HG03064 (cell line): ENCODE results near the gene MTHFD2L.
"Not testable (repeated sequence)": the region's sequence is repeated elsewhere in the genome, so short reads cannot be mapped to it uniquely, and the experiment has no call there.

Experiments
- ATAC-seq: cut with Tn5 transposase; IDR thresholded peaks from one replicate; pipeline ENCODE4 v1.9.1; 2021; ENCODE audit warnings: low read depth; ENCODE audit not compliant: unreplicated experiment

Gene MTHFD2L

DNA sequence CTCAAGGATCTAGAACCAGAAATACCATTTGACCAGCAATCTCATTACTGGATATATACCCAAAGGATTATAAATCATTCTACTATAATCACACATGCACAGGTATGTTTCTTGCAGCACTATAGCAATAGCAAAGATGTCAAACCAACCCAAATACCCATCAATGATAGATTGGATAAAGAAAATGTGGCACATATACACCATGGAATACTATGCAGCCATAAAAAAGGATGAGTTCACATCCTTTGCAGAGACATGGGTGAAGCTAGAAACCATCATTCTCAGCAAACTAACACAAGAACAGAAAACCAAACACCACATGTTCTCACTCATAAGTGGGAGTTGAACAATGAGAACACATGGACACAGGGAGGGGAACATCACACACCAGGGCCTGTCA, 25.7 kb upstream of the MTHFD2L start:
- not testable (repeated sequence) for ATAC-seq

DNA sequence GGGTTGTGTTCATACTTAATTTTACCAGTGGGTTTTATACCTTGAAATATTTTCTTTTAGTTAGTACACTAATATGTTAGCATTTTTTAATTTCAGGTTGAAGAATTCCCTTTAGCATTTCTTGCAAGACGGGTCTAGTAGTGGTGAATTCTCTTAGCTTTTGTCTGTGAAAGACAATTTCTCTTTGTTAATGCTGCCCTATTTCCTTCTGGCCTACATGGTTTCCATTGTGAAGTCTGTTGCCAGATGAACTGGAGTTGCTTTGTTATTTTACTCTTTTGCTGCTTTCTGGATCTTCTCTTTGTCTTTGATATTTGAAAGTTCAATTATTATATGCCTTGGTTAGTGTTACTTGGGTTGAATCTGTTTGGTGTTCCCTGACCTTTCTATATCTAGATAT, 25.0 kb upstream of the MTHFD2L start:
- ATAC-seq, result no peak

DNA sequence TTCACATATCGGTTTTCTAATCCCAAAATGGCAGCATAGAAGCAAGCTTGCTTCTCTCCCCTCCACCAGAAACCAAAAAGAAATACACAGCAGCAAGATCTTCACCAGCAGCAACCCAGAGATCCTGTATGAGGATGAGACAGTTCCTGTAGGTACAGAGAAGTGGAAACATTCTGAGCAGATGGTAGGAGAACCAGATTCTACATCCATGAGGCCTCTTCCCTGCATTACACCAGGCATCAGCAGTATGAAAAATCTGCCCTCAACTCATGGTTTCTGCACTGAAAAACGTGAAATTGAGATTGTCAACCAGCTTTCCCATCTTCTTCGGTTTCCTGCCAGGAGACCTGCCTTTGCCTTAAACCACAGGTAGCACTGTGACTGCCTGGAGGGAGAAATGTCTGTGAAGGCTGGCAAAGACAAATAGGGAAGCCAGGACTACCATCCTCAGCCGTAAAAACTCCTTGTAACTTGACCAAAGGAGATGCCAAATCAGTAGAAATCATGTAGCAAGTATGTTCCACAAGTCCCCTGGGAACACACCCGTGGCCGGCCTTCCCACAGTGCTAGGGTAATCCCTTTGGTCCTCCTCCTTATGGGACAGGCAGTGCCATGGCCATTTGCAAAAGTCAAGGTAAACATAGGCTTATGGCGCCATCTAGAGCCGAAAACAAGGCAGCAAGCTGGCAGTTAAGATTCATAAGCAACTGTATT, 24.0 kb upstream of the MTHFD2L start:
- no peak for ATAC-seq

DNA sequence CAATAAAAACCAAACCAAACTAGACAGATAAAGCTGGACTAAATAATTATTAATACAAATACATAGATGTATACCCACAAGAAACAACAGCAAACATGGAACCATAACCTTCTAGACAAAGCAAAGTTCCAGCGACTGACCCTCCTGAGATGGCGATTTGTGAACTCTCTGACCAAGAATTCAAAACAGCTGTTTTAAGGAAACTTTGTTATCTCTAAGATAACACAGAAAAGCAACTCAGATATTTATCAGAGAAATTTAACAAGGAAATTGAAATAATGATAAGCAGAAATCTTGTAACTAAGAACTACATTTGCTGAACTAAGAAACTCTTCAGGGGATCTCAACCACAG, 23.4 kb upstream of the MTHFD2L start:
- no peak for ATAC-seq

DNA sequence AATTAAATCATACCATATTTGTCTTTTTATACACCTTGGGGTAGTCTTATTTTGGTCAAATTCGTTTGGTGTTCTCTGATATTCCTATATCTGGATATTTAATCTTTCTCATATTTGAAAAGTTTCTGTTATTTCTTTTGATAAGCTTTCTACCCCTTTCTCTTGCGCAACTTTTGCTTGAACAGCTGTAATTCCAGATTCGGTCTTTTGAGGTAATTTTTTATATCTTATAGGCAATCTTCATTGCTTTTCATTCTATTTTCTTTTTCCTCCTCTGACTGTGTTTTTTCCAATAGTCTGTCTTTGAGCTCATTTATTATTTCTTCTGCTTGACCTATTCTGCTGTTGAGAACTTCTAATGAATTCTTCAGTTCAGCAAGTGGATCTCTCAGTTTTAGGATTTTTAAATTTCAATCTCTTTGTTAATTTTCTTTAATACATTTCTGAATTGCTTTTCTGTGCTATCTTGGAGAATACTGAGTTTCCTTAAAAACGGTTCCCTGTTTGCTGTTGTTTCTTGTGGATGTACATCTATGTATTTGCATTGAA, 11.3 kb upstream of the MTHFD2L start:
- ATAC-seq, result no peak

DNA sequence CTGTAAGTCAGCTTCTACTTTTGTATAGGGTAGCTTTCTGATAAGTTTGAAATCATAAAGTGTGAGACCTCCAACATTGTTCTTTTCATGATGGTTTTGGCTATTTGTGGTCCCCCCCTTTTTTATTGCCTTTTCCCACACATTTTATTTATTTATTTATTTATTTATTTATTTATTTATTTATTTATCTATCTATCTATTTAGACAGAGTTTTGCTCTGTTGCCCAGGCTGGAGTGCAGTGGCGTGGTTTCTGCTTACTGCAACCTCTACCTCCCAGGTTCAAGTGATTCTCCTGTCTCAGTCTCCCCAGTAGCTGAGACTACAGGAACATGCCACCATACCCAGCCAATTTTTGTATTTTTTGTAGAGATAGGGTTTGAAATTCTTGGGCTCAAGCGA, 9.7 kb upstream of the MTHFD2L start:
- no peak for ATAC-seq

DNA sequence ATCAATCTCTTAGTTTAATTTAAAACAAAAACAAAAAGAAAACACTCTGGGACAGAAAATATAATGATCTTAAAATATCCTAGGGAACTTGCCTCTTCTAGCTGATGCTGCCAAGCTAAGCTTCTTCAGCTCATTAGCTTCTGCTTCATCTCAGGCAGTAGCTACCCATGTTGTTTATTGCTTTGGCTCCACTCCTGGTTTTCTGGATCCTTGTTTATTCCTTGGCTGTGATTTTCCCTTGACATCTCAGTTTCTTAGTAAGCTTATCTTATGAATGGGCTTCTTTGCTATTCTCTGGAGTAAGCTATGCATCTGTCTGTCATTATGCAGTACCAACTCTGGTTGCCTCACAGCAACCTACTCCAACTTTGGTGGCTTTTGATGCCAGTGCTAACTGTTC, 5.1 kb upstream of the MTHFD2L start:
- ATAC-seq, result no peak

DNA sequence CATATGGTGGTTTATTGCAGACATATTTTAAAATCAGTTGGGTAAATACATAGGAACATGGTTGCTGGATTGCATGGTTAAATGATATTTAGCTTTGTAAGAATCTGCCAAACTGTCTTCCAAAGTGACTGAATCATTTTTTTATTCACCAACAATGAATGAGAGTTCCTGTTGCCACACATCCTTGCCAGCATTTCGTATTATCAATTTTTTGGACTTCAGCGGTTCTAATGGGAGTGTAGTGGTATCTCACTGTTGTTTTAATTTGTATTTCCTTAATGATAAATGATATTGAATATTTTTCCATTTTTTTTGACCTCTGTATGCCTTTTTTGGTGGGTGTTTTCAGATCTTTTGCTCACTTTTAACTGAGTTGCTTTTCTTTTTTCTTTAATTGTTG, 1.4 kb upstream of the MTHFD2L start:
- no peak for ATAC-seq

DNA sequence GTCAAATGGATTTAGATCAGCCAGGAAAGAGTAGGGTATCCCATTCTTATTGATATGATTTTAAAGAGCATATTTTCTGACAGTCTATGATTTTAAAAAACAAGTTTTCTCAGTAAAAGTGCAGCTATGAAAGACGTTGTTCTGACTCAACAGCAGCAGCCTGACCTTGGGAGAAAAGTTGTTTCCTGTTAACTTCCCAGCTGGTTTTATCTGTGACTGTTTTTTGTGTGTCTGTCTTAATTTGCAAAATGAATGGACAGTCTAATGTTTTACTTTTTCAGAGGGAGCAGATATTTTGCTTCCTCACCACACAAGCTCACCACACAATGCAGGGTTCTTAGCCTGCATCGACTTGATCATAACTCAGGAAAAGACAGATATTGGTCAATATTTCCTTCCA, 764 bp upstream of the MTHFD2L start:
- no peak for ATAC-seq

DNA sequence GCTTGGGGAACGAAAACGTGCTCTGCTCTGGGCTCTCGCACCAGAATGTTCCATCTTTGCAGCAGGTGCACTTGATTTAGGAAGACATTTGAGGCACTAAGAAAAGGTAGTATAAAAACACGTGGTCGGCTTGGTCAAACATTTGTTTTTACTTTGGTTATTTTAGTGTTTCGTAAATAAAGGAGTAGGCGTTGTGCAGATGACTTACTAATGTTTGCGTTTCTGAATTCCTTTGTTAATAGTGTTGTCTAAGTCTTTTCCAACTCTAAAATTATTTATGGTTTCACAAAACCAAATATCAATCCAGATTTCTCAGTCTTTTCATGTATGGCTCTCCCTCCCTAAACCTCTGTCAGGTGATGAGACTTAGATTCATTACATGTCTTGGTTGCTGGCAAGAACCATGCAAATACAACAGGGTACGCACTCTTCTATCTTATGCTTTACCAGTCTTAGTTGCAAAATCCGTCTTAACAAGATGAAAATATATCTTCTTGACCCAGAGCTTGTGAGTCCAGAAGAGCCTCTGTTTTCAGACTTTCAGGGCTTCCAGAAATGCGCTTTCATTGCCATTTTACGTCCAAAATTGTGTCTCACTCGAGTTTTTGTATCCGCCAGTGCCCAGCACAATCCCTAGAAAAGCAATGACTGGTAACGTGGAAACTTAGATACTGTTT, 686 bp downstream of the MTHFD2L start:
- ATAC-seq, result no peak

DNA sequence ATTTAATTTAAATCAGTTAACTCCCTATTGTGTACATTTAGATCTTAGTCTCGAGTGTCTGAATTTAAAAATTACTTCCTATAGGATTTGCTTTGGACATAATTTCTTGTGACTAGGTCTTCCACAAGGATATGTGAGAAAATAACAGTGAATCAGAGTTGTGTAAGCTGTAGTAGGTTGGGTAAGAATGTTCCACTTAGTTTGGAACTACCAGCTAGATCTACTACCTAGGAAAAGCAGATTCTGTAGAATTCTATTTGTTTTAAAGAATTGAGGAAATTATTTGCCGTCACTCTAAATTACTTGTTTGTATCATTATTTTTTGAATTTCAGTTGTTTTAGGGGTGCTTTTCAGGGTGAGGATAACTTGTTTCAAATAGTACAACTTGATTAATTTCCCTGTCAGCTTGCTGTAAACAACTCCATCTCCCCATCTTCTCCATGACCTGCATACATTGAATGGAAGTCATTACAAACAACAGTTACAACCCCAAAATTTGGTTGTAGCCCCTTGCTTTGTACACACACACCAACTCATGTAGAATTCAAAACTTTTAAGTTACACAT, 1.3 kb downstream of the MTHFD2L start:
- no peak for ATAC-seq

DNA sequence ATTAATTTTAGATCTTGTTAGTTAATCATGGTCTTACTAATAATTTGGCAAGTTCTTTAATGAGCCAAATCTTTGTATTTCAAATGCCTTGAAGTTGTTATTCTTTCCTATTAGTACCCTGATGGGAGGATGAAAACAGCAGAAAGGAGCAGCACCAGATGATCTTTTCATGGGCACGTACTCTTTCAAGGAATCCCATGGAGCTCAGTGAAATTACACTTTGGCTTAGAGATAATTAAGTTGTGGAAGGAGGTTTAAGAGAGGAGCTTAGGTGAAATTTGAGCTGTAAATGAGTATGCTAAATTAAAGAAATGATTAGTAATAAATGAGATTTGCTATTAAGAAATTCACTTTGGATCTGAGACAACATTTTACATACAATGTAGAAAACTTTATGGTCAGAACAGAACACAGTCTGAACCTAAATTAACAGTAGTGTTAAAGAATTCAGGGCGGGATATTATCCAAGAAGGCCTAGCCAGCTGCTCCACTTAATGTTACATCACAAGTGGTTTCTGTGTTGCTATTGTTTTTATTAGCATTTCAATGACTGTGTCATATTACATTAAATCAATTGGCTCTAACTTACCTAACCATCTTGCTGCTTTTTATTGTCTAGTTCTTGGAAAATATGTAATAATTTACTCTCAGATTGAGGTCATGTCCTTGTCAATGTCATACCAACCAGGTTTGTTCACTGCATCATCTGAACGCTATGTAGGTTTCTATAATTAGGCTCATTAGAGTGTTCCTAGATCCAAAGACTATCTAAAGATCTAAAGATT, 3.9 kb downstream of the MTHFD2L start:
- no peak for ATAC-seq

DNA sequence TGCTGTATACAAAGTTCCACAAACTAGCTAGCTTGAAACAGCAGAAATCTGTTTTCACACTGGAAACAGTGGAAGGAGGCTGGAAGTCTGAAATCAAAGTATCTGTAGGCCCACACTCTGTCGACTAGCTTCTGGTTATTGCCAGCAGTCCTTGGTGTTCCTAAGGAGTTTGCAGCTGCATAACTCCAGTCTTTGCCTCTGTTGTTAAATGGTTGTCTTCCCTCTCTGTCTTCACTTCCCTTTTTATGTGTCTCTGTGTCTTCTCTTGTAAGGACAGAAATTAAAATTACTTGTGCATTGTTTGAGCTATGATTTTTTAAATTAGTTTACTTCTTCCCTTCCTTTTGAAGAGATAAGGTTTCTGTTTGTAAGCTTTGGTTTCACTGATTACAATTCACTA, 8.2 kb downstream of the MTHFD2L start:
- ATAC-seq, result no peak

DNA sequence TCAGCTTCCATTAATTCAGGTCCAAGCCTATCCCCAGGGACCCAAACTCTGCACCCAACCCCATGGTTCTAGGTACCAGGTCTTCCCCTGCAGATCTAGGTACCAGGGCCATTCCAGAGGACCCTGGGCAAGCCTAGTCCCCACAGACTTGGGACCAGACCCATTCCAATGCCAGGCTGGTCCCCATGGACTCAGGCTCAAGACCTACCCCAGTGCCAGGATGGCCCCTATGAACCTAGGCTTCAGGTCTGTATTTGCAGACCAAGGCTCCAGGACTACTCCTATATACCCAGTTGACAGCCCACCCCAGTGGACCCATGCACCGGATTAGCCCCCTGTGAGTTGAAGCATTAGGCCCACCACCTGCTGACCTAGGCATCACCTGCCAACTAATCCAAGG, 8.9 kb downstream of the MTHFD2L start:
- no peak for ATAC-seq

DNA sequence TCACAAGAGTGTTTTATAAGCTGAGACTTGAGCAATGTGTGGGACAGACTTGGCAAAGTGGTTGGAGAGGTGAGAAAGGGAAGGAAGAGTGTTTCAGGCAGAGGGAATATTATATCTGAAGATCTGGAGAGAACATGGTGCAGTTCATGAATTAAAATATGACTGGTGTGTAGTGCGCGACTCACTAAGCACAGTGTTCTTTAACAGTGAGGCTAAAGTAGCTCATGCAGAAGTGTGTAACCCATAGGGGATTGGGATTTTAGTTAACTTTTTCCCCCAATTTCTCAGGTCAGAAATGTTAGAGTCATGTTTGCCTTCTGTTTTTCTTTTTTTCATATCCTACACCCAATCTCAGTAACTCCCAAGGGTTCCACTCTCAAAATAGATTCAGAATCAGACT, 9.7 kb downstream of the MTHFD2L start:
- no peak for ATAC-seq

DNA sequence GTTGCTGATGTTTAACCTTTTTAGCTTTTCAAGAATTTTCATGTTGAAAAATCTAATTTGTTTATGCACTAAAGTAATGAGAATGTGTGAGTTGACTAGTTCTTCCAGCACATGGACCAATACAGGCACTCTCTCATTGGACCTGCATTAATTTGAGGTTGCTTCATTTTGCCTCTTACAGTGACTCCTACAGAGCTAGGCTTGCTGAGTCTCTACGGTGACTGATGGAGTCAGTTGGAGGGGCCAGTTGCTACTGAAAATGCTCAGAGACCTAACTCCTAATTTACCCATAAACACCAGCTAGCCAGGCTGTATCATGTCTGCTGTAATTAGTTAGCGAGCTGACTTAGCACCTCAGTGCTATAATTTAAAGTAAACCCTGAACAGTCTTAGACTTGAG, 10.9 kb downstream of the MTHFD2L start:
- no peak for ATAC-seq

DNA sequence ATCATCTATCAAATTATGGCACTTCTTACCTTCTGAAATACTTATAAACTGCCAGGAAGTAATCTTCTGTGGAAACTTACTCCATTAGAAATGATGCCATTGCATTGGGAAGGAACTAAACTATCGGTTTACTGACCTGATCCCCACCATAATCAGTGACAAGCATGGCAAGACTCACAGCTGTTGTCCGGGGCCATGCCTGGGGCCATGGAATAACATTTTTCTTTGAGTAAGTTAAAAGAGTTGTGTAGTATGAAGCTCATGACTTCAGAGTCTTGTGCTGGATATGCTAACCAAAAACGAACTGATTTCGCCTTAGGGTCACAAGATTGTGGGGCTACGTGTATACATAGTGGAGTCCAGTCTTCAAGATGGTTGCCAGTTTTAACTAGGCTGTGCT, 15.4 kb downstream of the MTHFD2L start:
- no peak for ATAC-seq

DNA sequence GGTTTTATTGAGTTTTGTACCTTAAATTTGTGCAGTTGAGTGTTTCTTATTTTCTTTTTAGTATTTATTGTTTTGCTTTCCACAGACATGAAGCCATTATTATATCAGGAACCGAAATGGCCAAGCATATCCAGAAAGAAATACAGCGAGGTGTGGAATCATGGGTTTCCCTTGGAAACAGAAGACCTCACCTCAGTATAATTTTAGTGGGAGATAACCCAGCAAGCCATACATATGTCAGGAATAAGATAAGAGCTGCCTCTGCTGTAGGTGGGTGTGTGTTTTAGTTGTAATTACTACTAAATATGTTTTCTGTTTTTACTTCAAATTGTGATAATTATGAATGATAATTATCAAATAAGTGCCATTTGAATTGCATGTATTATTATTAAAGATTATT, 16.5 kb downstream of the MTHFD2L start:
- ATAC-seq, result no peak

DNA sequence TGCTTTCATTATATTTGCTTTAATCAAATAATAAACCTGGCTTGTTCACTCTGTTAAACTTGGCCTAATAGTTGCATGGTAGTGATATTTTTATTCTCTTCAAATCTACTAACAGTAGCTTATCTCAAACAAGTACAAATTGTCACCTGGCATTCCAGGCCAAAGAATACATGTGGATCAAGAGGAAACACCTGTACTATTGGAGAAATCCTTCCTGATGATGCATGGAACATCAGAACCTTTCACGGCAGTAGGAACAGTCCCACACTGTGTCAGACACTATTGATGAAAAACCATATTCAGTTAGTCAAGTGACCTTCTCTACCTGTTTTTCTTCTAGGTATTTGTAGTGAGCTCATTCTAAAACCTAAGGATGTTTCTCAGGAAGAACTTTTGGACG, 17.0 kb downstream of the MTHFD2L start:
- no peak for ATAC-seq

DNA sequence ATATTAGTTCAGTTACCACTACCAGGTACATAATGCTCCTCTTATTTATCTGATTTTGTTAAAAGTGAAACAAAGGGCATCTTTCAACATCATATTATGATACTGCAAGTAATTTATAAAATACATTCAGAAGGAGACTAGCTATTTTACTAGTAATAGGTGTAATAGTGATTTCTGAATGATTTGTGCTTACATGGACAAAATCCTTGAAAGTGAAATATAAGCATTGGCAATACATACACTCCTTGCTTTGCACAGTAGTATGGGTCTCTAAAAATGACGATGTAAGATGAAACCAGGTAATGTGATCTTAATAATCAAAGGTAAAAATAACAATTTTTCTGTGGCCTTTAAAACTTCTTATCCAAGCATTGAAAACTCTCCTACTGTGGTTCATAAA, 17.5 kb downstream of the MTHFD2L start:
- ATAC-seq, result no peak

DNA sequence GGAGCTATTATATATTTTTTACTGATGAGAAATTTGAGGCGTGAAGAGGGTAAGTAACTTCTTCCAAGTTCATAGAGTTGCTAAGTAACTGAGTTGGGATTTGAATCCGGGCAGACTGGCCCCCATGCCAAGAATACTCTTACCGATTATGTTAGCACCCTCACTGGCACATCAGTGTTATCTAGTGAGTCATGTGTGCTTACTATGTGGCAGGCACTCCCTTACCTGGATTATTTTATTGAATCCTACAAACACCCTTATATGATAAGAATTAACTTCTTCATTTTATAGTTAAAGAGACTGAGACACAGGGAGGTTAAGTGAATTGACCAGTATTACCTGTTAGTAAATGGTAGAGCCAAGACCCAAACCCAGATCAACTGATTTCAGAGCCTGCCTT, 20.9 kb downstream of the MTHFD2L start:
- no peak for ATAC-seq
